Osteoblast (primary cell): ENCODE measurements around the gene ST6GALNAC3. TPM values are rescaled to one million over a fixed set of nuclear protein-coding genes. Genes with fewer than 3 reads are reported as not detected.

ENCODE experiments used
- DNase-seq: peaks from one replicate; pipeline ENCODE4 v3.0.0; 2011; ENCODE audit warnings: low spot score, mixed read lengths; ENCODE audit not compliant: insufficient read length; ENCODE audit errors: missing footprints
- H2AFZ ChIP-seq: 2 replicates; pipeline ENCODE4 v1.6.0; 2011; ENCODE audit warnings: mild to moderate bottlenecking, low read length
- H3K27ac ChIP-seq: 2 replicates; pipeline ENCODE4 v1.5.1; 2011; ENCODE audit warnings: mild to moderate bottlenecking, low read depth, low read length, moderate library complexity
- H3K27me3 ChIP-seq: 2 replicates; pipeline ENCODE4 v1.6.0; 2012; ENCODE audit warnings: mild to moderate bottlenecking, control low read depth, inconsistent platforms, low read length, moderate library complexity; ENCODE audit not compliant: insufficient read depth
- H3K36me3 ChIP-seq: 2 replicates; pipeline ENCODE4 v1.5.1; 2011; ENCODE audit warnings: mild to moderate bottlenecking, low read length, control low read depth, moderate library complexity; ENCODE audit not compliant: insufficient read depth
- H3K4me1 ChIP-seq: 2 replicates; pipeline ENCODE4 v1.5.1; 2011; ENCODE audit warnings: mild to moderate bottlenecking, low read length, control low read depth, moderate library complexity; ENCODE audit not compliant: insufficient read depth
- H3K4me2 ChIP-seq: 2 replicates; pipeline ENCODE4 v1.6.0; 2011; ENCODE audit warnings: mild to moderate bottlenecking, low read length; ENCODE audit not compliant: insufficient read depth
- H3K4me3 ChIP-seq: fragments of 200-600 bp; sonication (generic); 3 replicates; pipeline ENCODE4 v1.5.1; 2012; ENCODE audit warnings: mild to moderate bottlenecking, low read length, inconsistent platforms; ENCODE audit not compliant: insufficient read depth
- H3K79me2 ChIP-seq: 2 replicates; pipeline ENCODE4 v1.6.0; 2012; ENCODE audit warnings: mild to moderate bottlenecking, low read length, control low read depth, inconsistent platforms; ENCODE audit not compliant: insufficient read depth
- H3K9me3 ChIP-seq: 2 replicates; pipeline ENCODE4 v1.5.1; 2011; ENCODE audit warnings: low read depth, low read length, control low read depth
- H4K20me1 ChIP-seq: 2 replicates; pipeline ENCODE4 v1.6.0; 2012; ENCODE audit warnings: mild to moderate bottlenecking, low read length, control low read depth; ENCODE audit not compliant: insufficient read depth
- total RNA-seq: library from RNA; depleted of rRNA; stranded (reverse); fragments of >200 nt; gene quantifications from 2 replicates; pipeline ENCODE4 v1.2.3, GENCODE V29; 2012
- TF ChIP-seq, protein P1 (sequence below): IDR thresholded peaks from 2 replicates; pipeline ENCODE4 v1.5.1; 2011; ENCODE audit warnings: mild to moderate bottlenecking, low read depth, low read length, moderate library complexity; ENCODE audit errors: extremely low read depth

The ST6GALNAC3 gene
- total RNA-seq, 1 donor = not detected

DNA sequence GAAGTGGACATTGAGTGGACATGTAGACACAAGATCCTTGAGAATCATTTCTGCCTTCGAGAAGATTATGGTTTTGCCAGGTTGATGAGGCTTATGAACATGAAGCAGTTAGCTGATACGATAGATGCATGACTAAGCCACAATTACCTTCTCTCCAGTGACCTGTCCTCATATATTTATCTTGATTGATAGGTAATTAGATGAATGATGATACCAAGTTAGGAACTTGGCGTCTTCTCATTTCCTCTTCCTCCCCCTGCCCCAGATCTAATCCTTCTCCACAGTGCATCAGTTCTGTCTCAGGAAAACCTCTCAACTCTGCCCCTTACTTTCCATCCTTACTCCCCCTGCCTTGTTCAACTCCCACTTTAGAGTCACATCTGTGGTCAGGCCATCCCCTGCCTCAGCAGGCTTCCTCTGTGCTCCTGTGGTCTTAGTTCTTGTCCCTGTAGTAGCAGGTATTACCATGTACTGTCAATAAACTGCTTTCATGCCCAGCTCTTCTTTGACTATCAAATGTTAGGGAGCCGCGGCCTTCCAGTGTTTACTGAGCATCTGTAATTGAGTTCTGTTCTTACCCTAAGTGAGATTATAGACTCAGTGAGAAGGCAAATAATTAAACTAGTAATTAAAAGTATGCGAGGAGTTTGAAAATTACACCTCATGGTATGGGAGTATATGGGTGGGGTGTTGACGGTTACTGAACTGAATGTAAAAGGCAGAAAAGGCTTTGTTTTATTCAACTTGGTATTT lies 5.1 kb downstream of the ST6GALNAC3 start:
- Histone ChIP-seq H3K4me1 (no peaks in the 10 kb centered on the region), H3K36me3 (no peaks in the 10 kb centered on the region), H2AFZ (no peak overlapping the region), H3K4me2 (no peak overlapping the region), H3K9me3 (no peaks in the 10 kb centered on the region), H3K79me2 (no peaks in the 10 kb centered on the region), H3K4me3 (no peak overlapping the region), H3K27me3 (no peaks in the 10 kb centered on the region), H3K27ac (no peak overlapping the region), H4K20me1 (no peaks in the 10 kb centered on the region)
- no peak for DNase-seq
- TF ChIP-seq, protein P1, sequence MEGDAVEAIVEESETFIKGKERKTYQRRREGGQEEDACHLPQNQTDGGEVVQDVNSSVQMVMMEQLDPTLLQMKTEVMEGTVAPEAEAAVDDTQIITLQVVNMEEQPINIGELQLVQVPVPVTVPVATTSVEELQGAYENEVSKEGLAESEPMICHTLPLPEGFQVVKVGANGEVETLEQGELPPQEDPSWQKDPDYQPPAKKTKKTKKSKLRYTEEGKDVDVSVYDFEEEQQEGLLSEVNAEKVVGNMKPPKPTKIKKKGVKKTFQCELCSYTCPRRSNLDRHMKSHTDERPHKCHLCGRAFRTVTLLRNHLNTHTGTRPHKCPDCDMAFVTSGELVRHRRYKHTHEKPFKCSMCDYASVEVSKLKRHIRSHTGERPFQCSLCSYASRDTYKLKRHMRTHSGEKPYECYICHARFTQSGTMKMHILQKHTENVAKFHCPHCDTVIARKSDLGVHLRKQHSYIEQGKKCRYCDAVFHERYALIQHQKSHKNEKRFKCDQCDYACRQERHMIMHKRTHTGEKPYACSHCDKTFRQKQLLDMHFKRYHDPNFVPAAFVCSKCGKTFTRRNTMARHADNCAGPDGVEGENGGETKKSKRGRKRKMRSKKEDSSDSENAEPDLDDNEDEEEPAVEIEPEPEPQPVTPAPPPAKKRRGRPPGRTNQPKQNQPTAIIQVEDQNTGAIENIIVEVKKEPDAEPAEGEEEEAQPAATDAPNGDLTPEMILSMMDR = no peak

DNA sequence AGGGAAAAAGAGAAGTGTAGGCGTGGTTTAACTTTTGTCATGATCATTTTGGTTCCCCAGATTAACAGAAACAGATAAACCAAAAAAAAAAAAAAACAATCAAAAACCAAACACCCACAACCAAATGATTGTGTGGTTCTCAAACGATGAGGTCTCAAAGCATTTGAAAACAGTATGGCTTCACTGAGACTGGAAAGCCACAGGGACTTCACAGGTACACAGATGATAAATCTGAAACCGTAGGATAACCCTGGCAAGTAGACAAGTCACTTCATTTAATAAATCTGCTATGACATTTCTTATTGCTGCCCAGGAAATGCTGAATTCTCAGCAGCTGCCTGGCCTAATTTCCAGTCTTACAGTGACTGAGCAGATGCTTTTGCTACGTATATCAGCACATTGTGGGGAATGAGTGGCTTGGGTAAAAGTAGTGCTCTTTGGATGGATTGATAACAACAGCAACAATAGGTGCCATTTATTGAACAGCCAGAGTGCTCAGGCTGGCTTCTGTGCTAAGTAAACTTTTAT lies 6.1 kb downstream of the ST6GALNAC3 start:
- Histone ChIP-seq H4K20me1 (no peaks in the 10 kb centered on the region), H3K27me3 (no peaks in the 10 kb centered on the region), H3K4me3 (no peak overlapping the region), H3K9me3 (no peaks in the 10 kb centered on the region), H3K79me2 (no peaks in the 10 kb centered on the region), H3K4me2 (no peak overlapping the region), H2AFZ (no peak overlapping the region), H3K36me3 (no peaks in the 10 kb centered on the region), H3K27ac (no peak overlapping the region), H3K4me1 (no peaks in the 10 kb centered on the region)
- TF ChIP-seq, protein P1 = no peak
- no peak for DNase-seq

DNA sequence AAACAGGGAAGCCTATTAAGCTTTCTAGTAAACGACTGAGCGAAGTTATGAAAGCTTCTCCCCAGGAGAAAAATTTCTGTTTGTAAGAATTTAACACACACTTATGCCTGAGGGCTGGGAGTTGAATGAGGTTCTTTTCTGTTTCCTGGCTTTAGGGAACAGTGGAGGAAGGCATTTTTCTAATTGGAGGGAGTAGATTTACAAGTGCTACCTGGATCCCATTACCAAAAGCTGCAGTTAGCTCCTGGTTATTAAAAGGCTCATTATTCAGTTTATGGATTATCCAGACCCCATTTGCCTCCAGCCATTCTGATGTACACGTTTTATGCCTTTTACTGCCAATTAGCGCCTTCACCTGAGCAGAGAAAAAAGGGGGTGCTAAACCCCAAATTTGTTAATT lies 7.5 kb downstream of the ST6GALNAC3 start:
- Histone ChIP-seq H3K27me3 (no peaks in the 10 kb centered on the region), H3K79me2 (no peaks in the 10 kb centered on the region), H3K36me3 (no peaks in the 10 kb centered on the region), H3K27ac (no peak overlapping the region), H2AFZ (no peak overlapping the region), H4K20me1 (no peaks in the 10 kb centered on the region), H3K4me1 (no peaks in the 10 kb centered on the region), H3K9me3 (no peaks in the 10 kb centered on the region), H3K4me2 (no peak overlapping the region), H3K4me3 (no peak overlapping the region)
- DNase-seq = no peak
- TF ChIP-seq, protein P1 = no peak

DNA sequence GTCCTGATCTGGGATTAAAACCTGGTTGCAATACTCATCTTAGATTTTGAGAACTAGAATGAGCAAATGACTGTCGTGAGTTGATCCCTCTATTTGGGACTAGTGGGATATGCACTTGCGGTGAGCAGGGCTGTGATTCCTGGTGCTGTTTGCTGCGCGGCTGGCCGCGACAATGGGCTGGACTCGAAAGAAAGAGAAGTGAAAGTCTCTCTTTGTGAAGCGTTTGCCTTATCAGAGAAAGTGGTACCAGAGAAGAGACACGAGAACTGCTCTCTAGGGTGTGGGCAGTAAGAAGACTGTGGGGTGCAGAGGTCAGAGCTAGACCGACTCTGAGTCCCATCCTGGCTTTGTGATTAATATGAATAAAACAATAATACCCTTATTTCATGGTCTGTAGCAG lies 8.6 kb downstream of the ST6GALNAC3 start:
- no peak overlapping the region for H2AFZ ChIP-seq
- H3K4me2 ChIP-seq = no peak overlapping the region
- no peak for DNase-seq
- H3K4me1 ChIP-seq = no peaks in the 10 kb centered on the region
- no peaks in the 10 kb centered on the region for H3K79me2 ChIP-seq
- H3K4me3 ChIP-seq = no peak overlapping the region
- H3K27me3 ChIP-seq = no peaks in the 10 kb centered on the region
- TF ChIP-seq, protein P1 = no peak
- H3K36me3 ChIP-seq = no peaks in the 10 kb centered on the region
- no peak overlapping the region for H3K27ac ChIP-seq
- no peaks in the 10 kb centered on the region for H4K20me1 ChIP-seq
- no peaks in the 10 kb centered on the region for H3K9me3 ChIP-seq
